Sigmoid colon (tissue), 7 donors: ENCODE results near the gene LRRIQ1. TPM values are rescaled to one million over a fixed set of nuclear protein-coding genes. Genes with fewer than 3 reads are reported as not detected.
"Not testable (repeated sequence)": the region's sequence is repeated elsewhere in the genome, so short reads cannot be mapped to it uniquely, and the experiment has no call there.

Experiments
- DNase-seq: peaks from one replicate; pipeline ENCODE4 v3.0.0-alpha.2; 2019
- H3K27ac ChIP-seq, 4 donors: fragments of 200-600 bp; sonication (generic); one replicate each; pipeline ENCODE4 v1.5.1; 2016 to 2019; ENCODE audit warnings: mild to moderate bottlenecking in 1 of 4
- H3K27me3 ChIP-seq, 3 donors: fragments of 200-600 bp; sonication (generic); one replicate each; pipeline ENCODE4 v1.5.1; 2019; ENCODE audit warnings: mild to moderate bottlenecking in 1 of 3
- H3K36me3 ChIP-seq, 4 donors: fragments of 200-600 bp; sonication (generic); one replicate each; pipeline ENCODE4 v1.5.1; 2016 to 2019
- H3K4me1 ChIP-seq, 4 donors: fragments of 200-600 bp; sonication (generic); one replicate each; pipeline ENCODE4 v1.5.1; 2017 to 2019
- H3K4me3 ChIP-seq, 4 donors: fragments of 200-600 bp; sonication (generic); one replicate each; pipeline ENCODE4 v1.5.1; 2017 to 2019; ENCODE audit warnings: mild to moderate bottlenecking in 2 of 4, moderate library complexity in 1 of 4
- H3K9me3 ChIP-seq, 4 donors: fragments of 200-600 bp in 3 of 4; sonication (generic) in 3 of 4; one replicate each; pipeline versions ENCODE4 v1.5.1 to v1.6.1; 2013 to 2019
- CTCF ChIP-seq, 4 experiments: fragments of 450-650 bp in 3 of 4; fragments of 200-600 bp in 1 of 4; IDR thresholded peaks; one replicate each; pipeline ENCODE4 v1.5.1; 2016 to 2019; ENCODE audit warnings: antibody characterized with exemption in 4 of 4, mild to moderate bottlenecking in 3 of 4, moderate library complexity in 2 of 4
- EP300 ChIP-seq, 4 donors: sonication (generic); formaldehyde crosslinking; IDR thresholded peaks; one replicate each; pipeline ENCODE4 v1.6.1; 2017; ENCODE audit warnings: antibody characterized with exemption in 4 of 4
- POLR2A ChIP-seq, 2 donors: fragments of 450-650 bp; IDR thresholded peaks; one replicate each; pipeline ENCODE4 v1.6.1; 2016; ENCODE audit warnings: antibody characterized with exemption in 2 of 2, mild to moderate bottlenecking in 2 of 2, moderate library complexity in 2 of 2
- POLR2AphosphoS5 ChIP-seq, 4 donors: sonication (generic); formaldehyde crosslinking; IDR thresholded peaks; one replicate each; pipeline ENCODE4 v1.6.1; 2017; ENCODE audit warnings: antibody characterized with exemption in 4 of 4
- WGBS, 2 donors: extraction: QIAGEN DNeasy Blood & Tissue Kit; methylation state at CpG; one replicate each; pipeline ENCODE4 v1.1.7; 2013; 5-methylcytosine and 5-hydroxymethylcytosine counted together
- intact Hi-C: fragments of 100-400 bp; cut with DNase I; formaldehyde crosslinking; loops from one replicate; pipeline ENCODE4 v1.15.1; 2023
- polyA plus RNA-seq, 3 donors: library from polyadenylated mRNA; stranded (reverse); fragments of 200-250 nt; gene quantifications; one replicate each; pipeline ENCODE4 v1.2.3, GENCODE V29; 2013
- total RNA-seq, 4 donors: library from RNA; depleted of rRNA; stranded (reverse); fragments of >200 nt; gene quantifications; one replicate each; pipeline ENCODE4 v1.1.0, GENCODE V29; 2016
- donor health status: healthy with polysubstance abuse.
- donor health status: Bipolar disorder and iron deficiency.
- donor health status: healthy.

LRRIQ1 gene
- total and polyA plus RNA-seq, 7 donors: under 0.01 to 0.41 (median 0.19) TPM; not detected in 3

- Histone ChIP-seq H3K27ac (no peak overlapping the region), H3K9me3 (no peaks in the 10 kb centered on the region), H3K4me1 (no peaks in the 10 kb centered on the region), H3K4me3 (no peak overlapping the region), H3K27me3 (no peaks in the 10 kb centered on the region), H3K36me3 (no peaks in the 10 kb centered on the region)
- no peak for TF ChIP-seq CTCF (IDR thresholded peaks at IDR 0.05)
- no peak for TF ChIP-seq POLR2AphosphoS5 (IDR thresholded peaks at IDR 0.05)
- no peak for TF ChIP-seq EP300 (IDR thresholded peaks at IDR 0.05)
- no peak for TF ChIP-seq POLR2A (IDR thresholded peaks at IDR 0.05)
- 26 to 55% methylated on average over 1 of the region's 1 CpG for WGBS, 2 donors
- DNase-seq: no peak
- intact Hi-C loops: no loop called here
These were observed 39.4 kb upstream of the LRRIQ1 start for GRCh38 chr12:84996759-84997158.

- no peaks in the 10 kb centered on the region for H3K27me3 ChIP-seq
- H3K9me3 ChIP-seq: no peaks in the 10 kb centered on the region
- no peaks in the 10 kb centered on the region for H3K36me3 ChIP-seq
- intact Hi-C loops: no loop called here
- H3K27ac ChIP-seq: no peak overlapping the region
- no peak for TF ChIP-seq POLR2A (IDR thresholded peaks at IDR 0.05)
- no peaks in the 10 kb centered on the region for H3K4me1 ChIP-seq
- H3K4me3 ChIP-seq: no peak overlapping the region
- no peak for DNase-seq
These were observed 37.8 kb upstream of the LRRIQ1 start for GRCh38 chr12:84998341-84998740.

GRCh38 chr12:85000729-85001128 is 35.4 kb upstream of the LRRIQ1 start:
- Histone ChIP-seq H3K27ac (no peak overlapping the region), H3K4me3 (no peak overlapping the region), H3K4me1 (no peaks in the 10 kb centered on the region), H3K36me3 (no peaks in the 10 kb centered on the region), H3K27me3 (no peaks in the 10 kb centered on the region), H3K9me3 (no peaks in the 10 kb centered on the region)
- 69 to 78% methylated on average over 2 of the region's 2 CpGs for WGBS, 2 donors
- TF ChIP-seq POLR2AphosphoS5 (IDR thresholded peaks at IDR 0.05): no peak
- no peak for TF ChIP-seq EP300 (IDR thresholded peaks at IDR 0.05)
- no peak for TF ChIP-seq CTCF (IDR thresholded peaks at IDR 0.05)
- no peak for TF ChIP-seq POLR2A (IDR thresholded peaks at IDR 0.05)
- no peak for DNase-seq
- intact Hi-C loops: no loop called here

GRCh38 chr12:85002778-85003296 is 33.3 kb upstream of the LRRIQ1 start:
- no peak for DNase-seq
- TF ChIP-seq POLR2AphosphoS5 (IDR thresholded peaks at IDR 0.05) (no peak), POLR2A (IDR thresholded peaks at IDR 0.05) (no peak), CTCF (IDR thresholded peaks at IDR 0.05) (no peak), EP300 (IDR thresholded peaks at IDR 0.05) (no peak)
- H3K4me1 ChIP-seq: no peaks in the 10 kb centered on the region
- 83 to 92% methylated on average over 3 of the region's 3 CpGs for WGBS, 2 donors
- no peak overlapping the region for H3K27ac ChIP-seq
- intact Hi-C loops: no loop called here
- H3K9me3 ChIP-seq: no peaks in the 10 kb centered on the region
- H3K36me3 ChIP-seq: no peaks in the 10 kb centered on the region
- no peaks in the 10 kb centered on the region for H3K27me3 ChIP-seq
- H3K4me3 ChIP-seq: no peak overlapping the region

GRCh38 chr12:85004204-85004603 is 31.9 kb upstream of the LRRIQ1 start:
- intact Hi-C loops: no loop called here
- TF ChIP-seq CTCF (IDR thresholded peaks at IDR 0.05): no peak
- TF ChIP-seq POLR2AphosphoS5 (IDR thresholded peaks at IDR 0.05): no peak
- TF ChIP-seq POLR2A (IDR thresholded peaks at IDR 0.05): no peak
- TF ChIP-seq EP300 (IDR thresholded peaks at IDR 0.05): no peak
- no peak for DNase-seq
- Histone ChIP-seq H3K27ac (no peak overlapping the region), H3K27me3 (no peaks in the 10 kb centered on the region), H3K4me1 (no peaks in the 10 kb centered on the region), H3K36me3 (no peaks in the 10 kb centered on the region), H3K4me3 (no peak overlapping the region), H3K9me3 (no peaks in the 10 kb centered on the region)

GRCh38 chr12:85005047-85005446 is 31.1 kb upstream of the LRRIQ1 start:
- H3K9me3 ChIP-seq, H3K4me3 ChIP-seq, H3K4me1 ChIP-seq, H3K27ac ChIP-seq, DNase-seq, H3K36me3 ChIP-seq, intact Hi-C loops, H3K27me3 ChIP-seq: not testable (repeated sequence)
- 73 to 91% methylated on average over 2 of the region's 2 CpGs for WGBS, 2 donors
